KMS-11 (cell line): ENCODE measurements around the gene LRRC15.

Experiments
- H2AFZ ChIP-seq: fragments of 200-600 bp; sonication (generic); 2 replicates; pipeline ENCODE4 v1.6.1; 2016; ENCODE audit warnings: antibody characterized with exemption, mixed run types, low read depth
- H3K27ac ChIP-seq: fragments of 200-600 bp; sonication (generic); 2 replicates; pipeline ENCODE4 v1.6.1; 2016; ENCODE audit warnings: mild to moderate bottlenecking, mixed run types
- H3K27me3 ChIP-seq: fragments of 200-600 bp; sonication (generic); 2 replicates; pipeline ENCODE4 v1.6.1; 2017; ENCODE audit warnings: mild to moderate bottlenecking, low read depth, mixed run types, moderate library complexity; ENCODE audit not compliant: insufficient read depth
- H3K36me3 ChIP-seq: fragments of 200-600 bp; sonication (generic); 2 replicates; pipeline ENCODE4 v1.6.1; 2017; ENCODE audit warnings: mild to moderate bottlenecking, mixed run types; ENCODE audit not compliant: insufficient read depth
- H3K4me1 ChIP-seq: fragments of 200-600 bp; sonication (generic); 2 replicates; pipeline ENCODE4 v1.6.1; 2016; ENCODE audit warnings: mild to moderate bottlenecking, low read depth, mixed run types; ENCODE audit not compliant: poor library complexity, severe bottlenecking
- H3K4me2 ChIP-seq: fragments of 200-600 bp; sonication (generic); 2 replicates; pipeline ENCODE4 v1.7.0; 2016; ENCODE audit warnings: mild to moderate bottlenecking, mixed run types
- H3K4me3 ChIP-seq: fragments of 200-600 bp; sonication (generic); IDR thresholded peaks from 2 replicates; pipeline ENCODE4 v1.6.1; 2017; ENCODE audit warnings: low read depth, low read length, mixed read lengths; ENCODE audit not compliant: insufficient read depth
- H3K79me2 ChIP-seq: fragments of 200-600 bp; sonication (generic); 2 replicates; pipeline ENCODE4 v1.6.1; 2016; ENCODE audit warnings: low read depth, mixed run types; ENCODE audit not compliant: insufficient read depth
- H3K9ac ChIP-seq: fragments of 200-600 bp; sonication (generic); 2 replicates; pipeline ENCODE4 v1.6.1; 2016; ENCODE audit warnings: mild to moderate bottlenecking, mixed run types
- H4K20me1 ChIP-seq: fragments of 200-600 bp; sonication (generic); 2 replicates; pipeline ENCODE4 v1.6.1; 2016; ENCODE audit warnings: mild to moderate bottlenecking, mixed run types; ENCODE audit not compliant: insufficient read depth
- CTCF ChIP-seq: fragments of 200-600 bp; sonication (generic); conservative IDR thresholded peaks from 2 replicates; pipeline ENCODE4 v1.6.1; 2017; ENCODE audit warnings: low read depth, mild to moderate bottlenecking, antibody characterized with exemption, low read length, moderate library complexity, mixed read lengths

Gene LRRC15

GRCh38 chr3:194337965-194338753 is 31.4 kb downstream of the LRRC15 start:
- H4K20me1 ChIP-seq, result no peaks in the 10 kb centered on the region
- no peak for TF ChIP-seq CTCF
- no peak overlapping the region for H2AFZ ChIP-seq
- H3K4me1 ChIP-seq, result peaks cover 3% of the 10 kb centered on the region
- H3K79me2 ChIP-seq, result no peaks in the 10 kb centered on the region
- H3K4me3 ChIP-seq, result no peak overlapping the region
- no peak overlapping the region for H3K27ac ChIP-seq
- H3K27me3 ChIP-seq, result peaks cover 1% of the 10 kb centered on the region; the same call in 1 of the 2 replicates
- no peaks in the 10 kb centered on the region for H3K36me3 ChIP-seq
- H3K9ac ChIP-seq, result no peak overlapping the region
- H3K4me2 ChIP-seq, result no peak overlapping the region

GRCh38 chr3:194336601-194337355 is 32.8 kb downstream of the LRRC15 start:
- Histone ChIP-seq H3K79me2 (no peaks in the 10 kb centered on the region), H4K20me1 (no peaks in the 10 kb centered on the region), H3K4me1 (peaks cover 3% of the 10 kb centered on the region), H3K4me2 (no peak overlapping the region), H3K27ac (no peak overlapping the region), H3K27me3 (peaks cover 7% of the 10 kb centered on the region), H3K4me3 (no peak overlapping the region), H3K36me3 (no peaks in the 10 kb centered on the region), H2AFZ (no peak overlapping the region), H3K9ac (no peak overlapping the region)
- TF ChIP-seq CTCF, result no peak

- Histone ChIP-seq H3K36me3 (no peaks in the 10 kb centered on the region), H3K27ac (no peak overlapping the region), H3K4me1 (peaks cover 3% of the 10 kb centered on the region), H3K4me3 (no peak overlapping the region), H3K9ac (no peak overlapping the region), H4K20me1 (no peaks in the 10 kb centered on the region), H3K4me2 (peak overlapping the region; percentile 56), H3K79me2 (no peaks in the 10 kb centered on the region), H3K27me3 (peaks cover 7% of the 10 kb centered on the region), H2AFZ (peak overlapping the region; percentile 70)
- TF ChIP-seq CTCF, result peak; percentile 4; the same call in 1 of the 2 replicates
Observed at GRCh38 chr3:194333981-194334320, 35.6 kb downstream of the LRRC15 start.

GRCh38 chr3:194333212-194333980 is 36.1 kb downstream of the LRRC15 start:
- Histone ChIP-seq H3K27me3 (peaks cover 7% of the 10 kb centered on the region), H3K27ac (no peak overlapping the region), H3K36me3 (no peaks in the 10 kb centered on the region), H3K79me2 (no peaks in the 10 kb centered on the region), H2AFZ (peak overlapping the region; percentile 70), H3K4me1 (peaks cover 3% of the 10 kb centered on the region), H3K4me2 (peak overlapping the region; percentile 56), H3K4me3 (peak overlapping the region; percentile 69), H3K9ac (peak overlapping the region; percentile 22; the same call in 1 of the 2 replicates), H4K20me1 (no peaks in the 10 kb centered on the region)
- peak; percentile 96 for TF ChIP-seq CTCF
